CD4-positive, alpha-beta T cell treated with Interleukin-1 beta for 1 hour (primary cell): ENCODE data around the gene MBD1.
"Not testable (repeated sequence)": the region's sequence is repeated elsewhere in the genome, so short reads cannot be mapped to it uniquely, and the experiment has no call there.

Experiments
- DNase-seq, 2 donors: peaks; one replicate each; pipeline ENCODE4 v3.0.0-alpha.2; 2020 to 2022

The MBD1 gene

DNA sequence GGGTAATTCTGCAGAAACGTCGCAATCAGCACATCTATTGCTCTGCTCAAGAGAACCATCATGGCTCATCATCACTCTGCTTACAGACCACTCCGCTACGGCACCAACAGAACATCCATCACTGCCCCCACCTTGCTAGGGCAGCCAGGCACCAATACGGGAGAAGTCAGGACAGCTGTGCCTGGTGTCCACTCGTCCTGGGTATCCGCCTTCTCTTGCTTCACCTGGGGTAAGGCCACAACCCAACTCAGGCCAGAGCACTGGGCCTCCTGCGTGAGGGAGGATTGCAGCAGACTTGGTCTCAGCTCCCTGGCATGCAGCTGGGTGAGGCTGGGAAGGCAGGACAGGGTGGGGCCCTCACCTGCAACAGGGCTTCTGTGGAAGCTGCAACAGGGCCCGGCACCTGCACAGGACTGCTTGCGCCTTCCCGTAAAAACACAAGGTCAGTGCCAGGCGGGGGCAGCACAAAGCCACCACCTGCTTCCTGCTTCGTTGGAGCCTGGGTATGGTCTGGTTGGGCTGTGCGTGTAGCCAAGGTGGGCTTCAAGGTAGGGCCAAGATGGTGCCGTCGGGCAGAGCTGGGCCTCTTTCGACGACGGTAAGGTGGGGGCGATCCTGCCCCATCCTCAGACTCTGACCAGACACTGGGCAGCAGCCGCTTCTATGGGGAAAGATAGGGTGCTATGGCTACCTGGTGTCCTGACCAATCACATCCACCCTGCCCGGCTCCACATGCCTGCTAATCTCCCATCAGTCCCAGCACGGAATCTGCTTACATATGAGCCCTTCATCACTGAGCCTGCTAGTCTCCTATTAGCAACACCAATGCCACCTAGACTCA, 7.9 kb downstream of the MBD1 start:
- DNase-seq = no peak

DNA sequence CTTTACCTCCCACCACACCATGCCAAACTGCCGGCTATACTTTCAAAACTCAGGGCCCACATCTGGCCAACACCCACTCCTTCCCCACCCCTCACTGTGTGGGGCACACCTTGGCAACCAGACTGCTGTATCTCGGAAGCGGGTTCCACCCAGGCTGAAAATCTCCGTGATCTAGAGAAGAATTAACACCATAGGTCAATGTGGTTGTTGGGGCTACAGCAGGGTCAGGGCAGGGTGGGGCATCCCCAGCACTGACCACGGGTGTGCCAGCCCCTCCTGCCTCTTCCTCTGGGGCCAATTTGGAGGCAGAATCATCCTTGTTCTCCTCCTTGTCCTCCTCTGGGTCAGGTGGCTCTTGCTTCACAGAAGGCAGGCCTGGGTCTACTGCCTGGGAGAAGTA, 8.8 kb downstream of the MBD1 start:
- DNase-seq = no peak

DNA sequence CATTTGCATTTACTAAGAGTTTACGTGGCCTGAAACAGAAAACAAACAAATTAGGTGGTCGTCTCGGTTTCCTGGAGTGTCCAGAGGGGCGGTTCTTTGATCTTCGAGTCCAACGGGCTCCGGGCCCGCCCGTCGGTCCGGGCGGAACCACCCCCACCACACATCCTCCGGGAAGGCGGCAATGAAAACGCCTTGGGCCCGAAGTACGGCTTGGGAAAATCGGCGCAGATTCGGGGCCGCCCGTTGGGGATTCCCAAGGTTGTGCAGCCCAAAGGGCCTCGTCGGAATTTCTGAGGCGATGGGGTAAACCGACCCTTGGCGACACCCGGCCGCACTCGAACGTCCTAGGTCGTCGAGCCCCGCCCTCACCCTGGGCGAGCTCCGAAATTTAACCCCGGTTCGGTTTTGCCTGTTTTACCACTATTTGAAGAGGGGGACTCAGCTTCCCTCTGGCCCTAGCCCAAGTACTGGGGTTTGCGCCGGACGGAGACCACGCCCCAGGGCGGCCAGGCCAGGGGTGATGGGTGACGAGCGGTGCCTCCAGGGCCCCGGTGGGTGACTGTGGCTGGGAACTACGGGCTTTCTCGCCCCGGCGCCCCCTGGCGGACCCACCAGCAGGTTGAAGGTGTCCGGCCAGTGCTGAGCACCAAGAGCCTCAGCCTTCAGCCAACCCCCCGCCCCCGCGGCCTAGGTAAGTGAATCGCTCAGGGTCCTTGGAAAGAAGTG, 13.1 kb downstream of the MBD1 start:
- DNase-seq = peak; percentile 81 to 83

DNA sequence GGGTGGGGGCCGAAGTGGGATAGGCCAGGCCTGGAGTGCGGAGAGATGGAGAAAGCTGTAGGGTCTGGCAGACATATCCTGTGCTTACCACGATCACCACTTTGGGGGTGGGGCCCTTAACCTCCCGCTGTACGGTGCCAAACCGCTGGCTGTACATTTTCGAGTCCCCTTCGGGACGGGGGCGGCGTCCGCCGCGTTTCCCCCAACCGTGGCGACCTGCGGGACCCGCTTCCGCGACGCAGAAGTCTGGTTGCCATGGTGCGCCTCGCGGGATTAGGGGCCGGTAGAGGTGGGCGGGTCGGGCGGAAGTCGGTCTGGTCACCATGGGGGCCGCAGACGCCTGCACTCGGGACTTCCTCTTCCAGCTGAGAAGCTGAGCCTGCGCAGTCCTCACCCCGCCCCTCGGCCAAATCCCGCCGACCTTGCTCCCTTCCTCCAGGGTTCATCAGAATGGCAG, 15.0 kb downstream of the MBD1 start, which contains the start of gene CFAP53:
Gene CFAP53, minus strand, starts transcription at position 248 of the 457 bp plus-strand sequence. Its CDS starts 91 bp downstream, at position 157.
- DNase-seq = peak; percentile 87 to 91

DNA sequence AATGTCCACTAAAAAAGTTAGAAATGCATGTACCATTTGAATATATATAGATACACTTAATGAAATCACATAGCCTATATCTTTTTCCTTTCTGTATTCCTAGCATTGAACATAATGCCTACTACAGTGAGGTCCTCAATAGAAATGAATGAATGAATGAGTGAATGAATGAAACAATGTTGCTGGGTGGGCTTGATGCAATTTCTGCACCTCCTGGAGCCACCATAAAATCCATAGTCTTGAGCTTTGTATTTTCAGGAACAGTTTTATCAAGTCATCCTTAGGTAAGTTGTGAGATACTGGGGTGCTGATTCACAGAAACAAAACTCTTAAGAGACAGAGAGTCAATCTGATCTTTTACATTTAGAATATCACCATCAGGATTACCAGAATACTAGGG, 18.3 kb downstream of the MBD1 start:
- no peak for DNase-seq

DNA sequence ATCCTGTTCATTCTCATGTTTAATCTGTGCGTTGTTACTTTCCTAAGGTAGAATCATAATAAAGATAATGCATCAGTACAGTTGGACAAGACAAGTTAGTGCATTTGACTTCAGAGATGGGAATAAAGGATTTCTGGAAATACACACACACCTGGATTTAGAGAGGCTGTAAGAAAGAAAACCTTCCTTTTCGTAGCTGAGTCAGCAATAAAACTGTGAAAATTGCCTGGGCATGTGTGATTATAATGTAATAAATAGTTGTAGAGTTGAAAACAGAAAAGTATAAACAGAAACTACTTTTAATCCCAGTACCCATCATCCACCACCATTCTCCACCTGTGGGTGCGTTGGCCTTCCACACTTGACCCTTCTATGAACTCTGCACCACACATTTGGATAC, 30.4 kb downstream of the MBD1 start:
- no peak for DNase-seq

DNA sequence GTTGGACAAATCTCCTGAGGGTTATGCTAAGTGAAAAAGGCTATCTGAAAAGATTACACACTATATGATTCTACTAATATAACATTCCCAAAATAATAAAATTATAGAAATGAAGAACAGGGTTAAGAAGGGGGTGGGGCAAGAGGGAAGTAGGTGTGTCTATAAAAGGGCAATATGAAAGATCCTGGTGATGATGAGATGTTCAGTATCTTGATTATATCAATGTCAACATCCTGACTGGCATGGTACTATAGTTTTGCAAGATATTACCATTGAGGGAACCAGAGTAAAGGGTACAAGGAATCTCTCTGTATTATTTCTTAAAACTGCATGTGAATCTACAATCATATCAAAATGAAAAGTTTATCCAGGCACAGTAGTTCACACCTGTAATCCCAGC, 31.7 kb downstream of the MBD1 start:
- no peak for DNase-seq

DNA sequence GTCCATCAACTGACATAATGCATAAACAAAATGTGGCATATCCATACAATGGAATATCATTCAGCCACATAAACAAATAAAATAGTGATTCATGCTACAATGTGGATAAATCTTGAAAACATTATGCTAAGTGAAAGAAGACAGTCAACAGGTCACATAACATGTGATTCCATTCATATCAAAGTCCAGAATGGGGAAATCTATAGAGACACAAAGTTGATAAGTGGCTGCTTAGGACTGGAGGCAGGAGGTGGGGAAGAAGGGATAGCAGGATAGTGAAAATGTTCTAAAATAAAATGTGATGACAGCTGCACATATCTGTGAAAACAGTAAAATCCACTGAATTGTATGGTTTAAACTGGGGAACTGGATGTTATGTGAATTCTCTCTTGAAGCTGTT, 33.8 kb downstream of the MBD1 start:
- no peak for DNase-seq

DNA sequence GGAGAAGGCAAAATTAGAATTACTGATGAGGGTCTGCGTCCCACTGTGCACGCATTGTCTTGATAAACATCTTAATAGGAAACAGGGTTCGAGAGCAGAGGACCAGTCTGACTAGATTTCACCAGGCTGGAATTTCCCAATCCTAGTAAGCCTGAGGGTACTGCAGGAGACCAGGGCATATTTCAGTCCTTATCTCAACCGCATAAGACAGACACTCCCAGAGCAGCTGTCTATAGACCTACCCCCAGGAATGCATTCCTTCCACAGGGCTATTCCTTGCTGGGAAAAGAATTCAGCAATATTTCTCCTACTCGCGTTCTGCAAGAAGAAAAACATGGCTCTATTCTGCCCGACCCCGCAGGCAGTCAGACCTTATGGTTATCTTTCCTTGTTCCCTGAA, 39.6 kb downstream of the MBD1 start:
- DNase-seq = not testable (repeated sequence)

DNA sequence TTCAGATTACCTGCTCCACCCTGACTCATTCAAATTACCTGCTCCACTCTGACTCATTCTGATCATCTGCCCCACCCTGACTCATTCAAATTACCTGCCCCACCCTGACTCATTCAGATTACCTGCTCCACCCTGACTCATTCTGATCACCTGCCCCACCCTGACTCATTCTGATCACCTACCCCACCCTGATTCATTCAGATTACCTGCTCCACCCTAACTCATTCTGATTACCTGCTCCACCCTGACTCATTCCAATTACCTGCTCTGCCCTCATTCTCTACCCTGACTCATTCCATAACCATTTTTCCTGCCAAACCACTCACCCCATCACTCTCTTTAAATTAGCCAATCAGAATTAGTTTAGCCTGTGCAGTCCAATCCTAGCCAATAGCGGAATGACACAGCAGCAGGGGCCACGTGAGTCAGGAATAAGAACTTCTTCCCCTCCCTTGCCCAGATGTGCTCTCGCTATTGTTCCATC, 41.2 kb downstream of the MBD1 start:
- no peak for DNase-seq

DNA sequence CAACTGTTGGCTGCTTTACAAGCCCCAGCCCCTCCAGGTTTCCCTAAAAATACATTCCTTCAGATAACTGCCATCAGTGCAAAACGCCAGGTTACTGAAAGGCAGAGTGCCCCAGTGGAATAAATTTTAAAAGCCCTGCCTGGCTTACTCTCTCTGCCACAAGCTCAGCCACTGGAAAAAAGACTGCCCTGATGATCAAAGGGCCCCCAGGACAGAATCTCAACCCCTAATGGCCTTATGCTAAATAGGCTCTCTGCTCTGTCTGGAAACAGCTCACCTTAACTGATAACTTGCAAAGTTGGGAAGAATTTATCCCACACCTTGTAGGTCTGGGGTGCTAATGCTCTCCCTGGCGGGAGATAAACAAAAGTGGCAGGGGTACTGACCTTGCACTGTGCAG, 48.9 kb downstream of the MBD1 start:
- DNase-seq = no peak

DNA sequence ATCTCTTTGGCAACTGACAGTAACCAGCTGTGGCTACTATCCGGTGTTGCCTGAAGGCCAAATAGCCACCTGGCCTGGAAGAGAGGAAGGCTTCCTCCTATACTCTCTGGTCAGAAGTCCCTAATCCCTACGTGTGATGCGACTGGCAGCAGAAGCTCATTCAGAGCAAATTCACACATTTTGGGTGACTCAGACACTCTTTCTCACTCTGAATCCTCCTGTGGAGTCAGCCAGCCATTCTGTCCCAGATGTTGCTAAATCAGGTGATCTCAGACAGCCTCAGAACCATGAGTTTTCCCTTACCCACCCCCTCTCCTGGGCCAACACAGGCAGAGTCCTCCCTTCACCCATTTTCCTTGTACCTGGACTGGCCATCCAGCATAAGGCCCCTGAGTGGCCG, 49.7 kb downstream of the MBD1 start:
- DNase-seq = no peak

DNA sequence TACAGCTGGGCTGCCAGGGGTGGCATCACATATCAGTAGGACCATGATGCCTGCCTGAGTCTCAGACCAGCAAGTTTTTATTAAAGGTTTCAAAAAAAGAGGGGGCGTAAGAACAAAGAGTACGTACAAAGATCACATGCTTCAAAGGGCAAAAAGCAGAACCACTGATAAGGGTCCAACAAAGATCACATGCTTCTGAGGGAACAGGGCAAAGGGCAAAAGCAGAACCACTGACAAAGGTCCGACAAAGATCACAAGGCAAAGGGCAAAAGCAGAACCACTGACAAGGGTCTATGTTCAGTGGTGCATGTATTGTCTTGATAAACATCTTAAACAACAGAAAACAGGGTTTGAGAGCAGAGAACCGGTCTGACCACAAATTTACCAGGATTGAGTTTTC, 61.1 kb downstream of the MBD1 start:
- not testable (repeated sequence) for DNase-seq
